DND-41 (cell line): ENCODE results near the gene NEGR1.

ENCODE experiments used
- CTCF ChIP-seq: IDR thresholded peaks from 2 replicates; pipeline ENCODE4 v1.5.1; 2012; ENCODE audit warnings: borderline replicate concordance, low read length, moderate library complexity, mild to moderate bottlenecking; ENCODE audit not compliant: poor library complexity, severe bottlenecking; ENCODE audit errors: extremely low read depth
- EZH2 ChIP-seq: IDR thresholded peaks from 3 replicates; pipeline ENCODE4 v1.6.1; 2012; ENCODE audit warnings: borderline replicate concordance, low read depth, mild to moderate bottlenecking, moderate library complexity, low read length, inconsistent platforms; ENCODE audit not compliant: severe bottlenecking

- TF ChIP-seq CTCF (no peak), EZH2 (no peak)
Measured at GRCh38 chr1:71599306-71599705, 683.0 kb downstream of the NEGR1 start.
